SH-SY5Y (cell line): ENCODE data around the gene TOM1L2.

Experiments used
- GATA2 ChIP-seq: IDR thresholded peaks from 2 replicates; pipeline ENCODE4 v1.6.1; 2011; ENCODE audit warnings: mild to moderate bottlenecking, low read depth, low read length
- GATA3 ChIP-seq: IDR thresholded peaks from 2 replicates; pipeline ENCODE4 v1.6.1; 2011; ENCODE audit warnings: low read depth, mild to moderate bottlenecking, low read length, moderate library complexity

Gene TOM1L2

GRCh38 chr17:17897442-17897841 lies 74.8 kb downstream of the TOM1L2 start:
- TF ChIP-seq GATA3 = no peak
- no peak for TF ChIP-seq GATA2

DNA sequence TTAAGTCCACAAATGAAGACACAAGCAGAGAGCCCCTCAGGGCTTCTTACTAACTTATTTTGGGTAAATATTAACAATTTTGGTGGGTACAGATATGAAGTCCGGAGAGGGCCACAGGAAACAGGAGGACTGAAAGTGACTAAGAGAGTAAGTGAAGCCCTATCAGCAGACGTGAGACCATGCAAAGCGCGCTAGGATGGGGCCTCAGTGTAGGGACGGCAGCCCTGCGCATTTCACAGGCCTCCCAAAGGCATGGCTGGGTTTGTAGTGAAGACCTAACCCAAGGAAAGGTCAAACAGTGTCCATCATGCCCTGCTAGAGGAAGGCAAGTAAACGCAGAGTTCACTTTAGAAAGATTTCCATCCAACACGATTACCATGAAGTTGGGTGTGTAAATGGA lies 75.5 kb downstream of the TOM1L2 start:
- TF ChIP-seq GATA3 = no peak
- TF ChIP-seq GATA2 = no peak

GRCh38 chr17:17893801-17894644 lies 78.2 kb downstream of the TOM1L2 start:
- no peak for TF ChIP-seq GATA2

GRCh38 chr17:17892731-17893130 lies 79.5 kb downstream of the TOM1L2 start:
- TF ChIP-seq GATA2 = no peak
- TF ChIP-seq GATA3 = no peak

- TF ChIP-seq GATA2 = no peak
These were observed 80.2 kb downstream of the TOM1L2 start for GRCh38 chr17:17892009-17892408.

GRCh38 chr17:17890773-17891759 lies 81.1 kb downstream of the TOM1L2 start:
- TF ChIP-seq GATA2 = no peak
- no peak for TF ChIP-seq GATA3

- TF ChIP-seq GATA2 (no peak), GATA3 (no peak)
These were observed 82.3 kb downstream of the TOM1L2 start for GRCh38 chr17:17889922-17890321.

- TF ChIP-seq GATA2 (no peak), GATA3 (no peak)
These were observed 83.4 kb downstream of the TOM1L2 start for GRCh38 chr17:17888821-17889220.

DNA sequence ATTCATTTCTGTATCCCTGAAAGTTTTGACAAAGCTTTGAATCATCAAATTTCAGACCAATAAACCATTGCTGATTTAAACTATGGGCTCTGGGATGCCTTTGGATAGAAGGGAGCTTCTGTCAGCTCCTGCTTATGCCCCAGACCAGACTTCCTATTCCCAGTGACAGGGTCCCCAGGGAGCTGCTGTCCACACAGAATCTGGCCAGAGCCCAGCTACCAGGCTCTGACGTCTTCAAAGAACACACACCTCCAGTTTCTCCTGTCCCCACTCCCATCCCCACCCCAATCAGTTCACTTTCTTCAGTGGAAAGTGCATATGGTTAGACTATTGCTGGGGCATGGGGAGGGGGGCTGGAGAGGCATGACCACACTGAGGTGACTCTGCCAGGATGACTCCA lies 83.8 kb downstream of the TOM1L2 start:
- TF ChIP-seq GATA3 (no peak), GATA2 (no peak)

- TF ChIP-seq GATA3 (no peak), GATA2 (no peak)
These were observed 84.4 kb downstream of the TOM1L2 start for GRCh38 chr17:17887752-17888304.

GRCh38 chr17:17886726-17887125 lies 85.5 kb downstream of the TOM1L2 start:
- TF ChIP-seq GATA2 (no peak), GATA3 (no peak)

DNA sequence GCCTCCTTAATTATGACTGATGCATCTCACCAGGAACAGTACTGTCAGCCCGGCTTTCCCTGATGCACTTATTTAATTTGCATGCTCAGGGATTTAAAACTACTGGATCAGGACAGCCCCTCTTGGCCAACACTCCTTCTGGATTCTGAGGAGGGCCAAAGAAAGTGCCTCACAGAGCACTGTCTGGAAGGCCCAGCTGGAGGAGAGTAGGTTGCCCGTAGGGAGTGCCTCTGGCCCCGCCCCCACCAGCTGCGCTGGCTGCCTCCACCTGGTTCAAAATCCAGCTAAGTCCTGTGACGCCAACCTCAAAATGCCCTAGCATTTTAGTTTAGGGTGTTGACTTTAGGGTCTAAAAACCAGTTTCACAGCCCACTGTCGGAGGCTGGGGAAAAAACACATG lies 86.0 kb downstream of the TOM1L2 start:
- TF ChIP-seq GATA2 (no peak), GATA3 (no peak)

GRCh38 chr17:17884391-17885357 lies 87.5 kb downstream of the TOM1L2 start:
- TF ChIP-seq GATA3 (no peak), GATA2 (no peak)
